ENCODE data around the gene B3GAT1. TPM values are rescaled to one million over a fixed set of nuclear protein-coding genes. Genes with fewer than 3 reads are reported as not detected.

B3GAT1 gene
- total RNA-seq, 1 donor from 2014 or later, result 0.74 TPM

GRCh38 chr11:134441706-134442105 is 29.7 kb upstream of the B3GAT1 start:
- no peaks in the 10 kb centered on the region for H3K4me1 ChIP-seq
- H3K27me3 ChIP-seq, result no peaks in the 10 kb centered on the region
- no peaks in the 10 kb centered on the region for H3K9me3 ChIP-seq
- DNase-seq (ENCODE audit: extremely low spot score in 2 of 2), result no peak
- TF ChIP-seq POLR2AphosphoS5 (IDR thresholded peaks at IDR 0.05; ENCODE audit: insufficient read depth in 1 of 2, low read depth in 1 of 2), result no peak
- TF ChIP-seq POLR2A (IDR thresholded peaks at IDR 0.05), result no peak
- TF ChIP-seq CTCF (IDR thresholded peaks at IDR 0.05), result no peak
- intact Hi-C loops (cut with DNase I), result no loop called here
- H3K4me3 ChIP-seq, result no peak overlapping the region
- no peaks in the 10 kb centered on the region for H3K36me3 ChIP-seq
- no peak overlapping the region for H3K27ac ChIP-seq

GRCh38 chr11:134441281-134441680 is 29.2 kb upstream of the B3GAT1 start:
- Histone ChIP-seq H3K27me3 (no peaks in the 10 kb centered on the region), H3K4me3 (no peak overlapping the region), H3K27ac (no peak overlapping the region), H3K4me1 (no peaks in the 10 kb centered on the region), H3K36me3 (no peaks in the 10 kb centered on the region), H3K9me3 (no peaks in the 10 kb centered on the region)
- DNase-seq (ENCODE audit: extremely low spot score in 2 of 2), result no peak
- intact Hi-C loops (cut with DNase I), result no loop called here
- TF ChIP-seq POLR2A (IDR thresholded peaks at IDR 0.05), result no peak
- no peak for TF ChIP-seq POLR2AphosphoS5 (IDR thresholded peaks at IDR 0.05; ENCODE audit: insufficient read depth in 1 of 2, low read depth in 1 of 2)
- TF ChIP-seq CTCF (IDR thresholded peaks at IDR 0.05), result no peak

- Histone ChIP-seq H3K27ac (no peak overlapping the region), H3K4me3 (no peak overlapping the region), H3K9me3 (no peaks in the 10 kb centered on the region), H3K4me1 (no peaks in the 10 kb centered on the region), H3K27me3 (no peaks in the 10 kb centered on the region), H3K36me3 (no peaks in the 10 kb centered on the region)
- DNase-seq (ENCODE audit: extremely low spot score in 2 of 2), result no peak
- TF ChIP-seq POLR2AphosphoS5 (IDR thresholded peaks at IDR 0.05; ENCODE audit: insufficient read depth in 1 of 2, low read depth in 1 of 2) (no peak), CTCF (IDR thresholded peaks at IDR 0.05) (no peak), POLR2A (IDR thresholded peaks at IDR 0.05) (no peak)
- intact Hi-C loops (cut with DNase I), result no loop called here
These were observed 28.8 kb upstream of the B3GAT1 start for GRCh38 chr11:134440851-134441250.

GRCh38 chr11:134438542-134439537 is 26.8 kb upstream of the B3GAT1 start:
- Histone ChIP-seq H3K9me3 (no peaks in the 10 kb centered on the region), H3K4me3 (no peak overlapping the region), H3K4me1 (no peaks in the 10 kb centered on the region), H3K27me3 (no peaks in the 10 kb centered on the region), H3K27ac (no peak overlapping the region), H3K36me3 (no peaks in the 10 kb centered on the region)
- DNase-seq (ENCODE audit: extremely low spot score in 2 of 2), result no peak
- TF ChIP-seq POLR2AphosphoS5 (IDR thresholded peaks at IDR 0.05; ENCODE audit: insufficient read depth in 1 of 2, low read depth in 1 of 2) (no peak), CTCF (IDR thresholded peaks at IDR 0.05) (no peak), POLR2A (IDR thresholded peaks at IDR 0.05) (no peak)
- intact Hi-C loops (cut with DNase I), result no loop called here

GRCh38 chr11:134437821-134438220 is 25.8 kb upstream of the B3GAT1 start:
- H3K36me3 ChIP-seq, result no peaks in the 10 kb centered on the region
- no peak overlapping the region for H3K27ac ChIP-seq
- no peak for TF ChIP-seq POLR2A (IDR thresholded peaks at IDR 0.05)
- TF ChIP-seq POLR2AphosphoS5 (IDR thresholded peaks at IDR 0.05; ENCODE audit: insufficient read depth in 1 of 2, low read depth in 1 of 2), result no peak
- no peak for TF ChIP-seq CTCF (IDR thresholded peaks at IDR 0.05)
- no peak overlapping the region for H3K4me3 ChIP-seq
- intact Hi-C loops (cut with DNase I), result no loop called here
- no peaks in the 10 kb centered on the region for H3K27me3 ChIP-seq
- no peaks in the 10 kb centered on the region for H3K9me3 ChIP-seq
- no peaks in the 10 kb centered on the region for H3K4me1 ChIP-seq
- DNase-seq (ENCODE audit: extremely low spot score in 2 of 2), result no peak
